GM18498 (cell line): ENCODE results near the gene P2RY2.
A peak's percentile ranks its signal among the peaks of the same experiment; 100 is the strongest.

ENCODE experiments used
- ATAC-seq: cut with Tn5 transposase; IDR thresholded peaks from one replicate; pipeline ENCODE4 v1.9.1; 2021; ENCODE audit warnings: mild to moderate bottlenecking, moderate library complexity; ENCODE audit not compliant: unreplicated experiment

P2RY2 gene

GRCh38 chr11:73240190-73240781 lies 22.2 kb downstream of the P2RY2 start:
- ATAC-seq, result no peak

- no peak for ATAC-seq
Observed at GRCh38 chr11:73241300-73241699, 23.2 kb downstream of the P2RY2 start.

- ATAC-seq, result peak; percentile 80
Observed at GRCh38 chr11:73242251-73243092, 24.4 kb downstream of the P2RY2 start.

- ATAC-seq, result no peak
Observed at GRCh38 chr11:73243093-73243485, 25.0 kb downstream of the P2RY2 start.

- no peak for ATAC-seq
Observed at GRCh38 chr11:73244589-73245240, 26.6 kb downstream of the P2RY2 start.

GRCh38 chr11:73245461-73245860 lies 27.4 kb downstream of the P2RY2 start:
- no peak for ATAC-seq

- no peak for ATAC-seq
Observed at GRCh38 chr11:73246303-73246702, 28.2 kb downstream of the P2RY2 start.

GRCh38 chr11:73248526-73249185 lies 30.6 kb downstream of the P2RY2 start:
- no peak for ATAC-seq

- ATAC-seq, result peak; percentile 78
Observed at GRCh38 chr11:73249304-73249703, 31.2 kb downstream of the P2RY2 start.

- ATAC-seq, result no peak
Observed at GRCh38 chr11:73249853-73250783, 32.0 kb downstream of the P2RY2 start.

- ATAC-seq, result no peak
Observed at GRCh38 chr11:73252577-73253191, 34.6 kb downstream of the P2RY2 start.

- ATAC-seq, result no peak
Observed at GRCh38 chr11:73257342-73258103, 39.4 kb downstream of the P2RY2 start.

- ATAC-seq, result no peak
Observed at GRCh38 chr11:73258104-73259035, 40.3 kb downstream of the P2RY2 start.

- no peak for ATAC-seq
Observed at GRCh38 chr11:73259406-73260126, 41.5 kb downstream of the P2RY2 start.

GRCh38 chr11:73260127-73260457 lies 42.0 kb downstream of the P2RY2 start:
- ATAC-seq, result no peak

GRCh38 chr11:73262851-73263495 lies 44.9 kb downstream of the P2RY2 start:
- no peak for ATAC-seq

- ATAC-seq, result no peak
Observed at GRCh38 chr11:73263640-73264039, 45.6 kb downstream of the P2RY2 start.
